HepG2 (cell line): Measurements from ENCODE around the gene VASN. TPM values are rescaled to one million over a fixed set of nuclear protein-coding genes. Genes with fewer than 3 reads are reported as not detected.

ENCODE experiments used
- ATAC-seq: fragments of 200-7000 bp; cut with Tn5 transposase; 3 replicates; pipeline ENCODE4 v1.9.1; 2020; ENCODE audit warnings: mild to moderate bottlenecking, moderate library complexity
- BruUV-seq: library from RNA; stranded (reverse); fragments of 400-500 nt; replicated peaks from 2 replicates; lab custom pipeline; 2021; lab: Mats Ljungman, UMichigan
- CTCF ChIA-PET: fragments of 300-600 bp; formaldehyde crosslinking; extraction: SDS; loops from one replicate; lab custom pipeline; 2021; ENCODE audit warnings: low total read pairs, inconsistent platforms, low intra/inter-chr PET ratio; lab: Yijun Ruan, JAX
- POLR2A ChIA-PET: fragments of 350-600 bp; sonication (Branson Sonifier 250); formaldehyde crosslinking; loops from one replicate; lab custom pipeline; 2020; ENCODE audit warnings: antibody characterized with exemption, inconsistent platforms; lab: Yijun Ruan, JAX
- DNase-seq: peaks from one replicate; pipeline ENCODE4 v3.0.0-alpha.2; 2015; ENCODE audit warnings: low spot score
- FAIRE-seq: peaks from 3 replicates; lab custom pipeline; 2011; peaks lifted over from hg19 to GRCh38; lab: Jason Lieb, UNC
- H2AFZ ChIP-seq: one replicate; pipeline ENCODE4 v1.6.1; 2011; ENCODE audit warnings: low read length, inconsistent platforms
- H3K27ac ChIP-seq: fragments of 300-600 bp; 3 replicates; pipeline ENCODE4 v1.8.0; 2011; ENCODE audit warnings: mixed run types, mild to moderate bottlenecking, mixed read lengths, low read length, inconsistent platforms; ENCODE audit not compliant: insufficient read depth; ENCODE audit errors: extremely low read length
- H3K27me3 ChIP-seq, 2 experiments: fragments of 200-600 bp in 1 of 2; 2 replicates in 1 of 2; 3 replicates in 1 of 2; pipeline versions ENCODE4 v1.6.0 to v1.8.0; 2011; ENCODE audit warnings: low read length in 2 of 2, mild to moderate bottlenecking in 2 of 2, moderate library complexity in 2 of 2, inconsistent platforms in 1 of 2; ENCODE audit not compliant: insufficient read depth in 2 of 2, control insufficient read depth in 1 of 2
- H3K36me3 ChIP-seq, 2 experiments: fragments of 200-600 bp in 1 of 2; replicated peaks in 1 of 2; 2 replicates in 1 of 2; 3 replicates in 1 of 2; pipeline versions ENCODE4 v1.5.1 to v1.8.0; 2011; ENCODE audit warnings: low read length in 2 of 2, inconsistent platforms in 1 of 2; ENCODE audit not compliant: insufficient read depth in 2 of 2, control insufficient read depth in 1 of 2
- H3K4me1 ChIP-seq: 2 replicates; pipeline ENCODE4 v1.5.1; 2012; ENCODE audit warnings: low read length, inconsistent platforms; ENCODE audit not compliant: insufficient read depth
- H3K4me2 ChIP-seq: 2 replicates; pipeline ENCODE4 v1.6.0; 2011; ENCODE audit warnings: low read depth, low read length, inconsistent platforms
- H3K4me3 ChIP-seq, 3 experiments: fragments of 200-600 bp in 1 of 3; sonication (generic), shearing (Covaris generic) in 1 of 3; replicated peaks in 1 of 3; 2 replicates each; pipeline ENCODE4 v1.5.1; 2011 to 2016; ENCODE audit warnings: low read length in 3 of 3, inconsistent platforms in 2 of 3, low read depth in 2 of 3, mild to moderate bottlenecking in 2 of 3, control low read depth in 1 of 3, mixed read lengths in 1 of 3; ENCODE audit not compliant: insufficient read depth in 1 of 3
- H3K79me2 ChIP-seq: one replicate; pipeline ENCODE4 v1.6.1; 2011; ENCODE audit warnings: low read length, inconsistent platforms; ENCODE audit not compliant: insufficient read depth
- H3K9ac ChIP-seq: 2 replicates; pipeline ENCODE4 v1.6.0; 2011; ENCODE audit warnings: mild to moderate bottlenecking, low read depth, low read length, inconsistent platforms; ENCODE audit not compliant: insufficient read depth
- H3K9me3 ChIP-seq: 2 replicates; pipeline ENCODE4 v1.5.1; 2012; ENCODE audit warnings: mild to moderate bottlenecking, low read length
- H4K20me1 ChIP-seq: 2 replicates; pipeline ENCODE4 v1.6.0; 2011; ENCODE audit warnings: inconsistent platforms, mild to moderate bottlenecking, low read length, moderate library complexity; ENCODE audit not compliant: insufficient read depth
- KMT2B ChIP-seq: IDR thresholded peaks from 2 replicates; pipeline ENCODE4 v1.6.1; 2016; ENCODE audit warnings: missing genetic modification reagents, missing compliant biosample characterization
- YY1 ChIP-seq: IDR thresholded peaks from 2 replicates; pipeline ENCODE4 v1.6.1; 2011; ENCODE audit warnings: low read length, low read depth, moderate library complexity, mild to moderate bottlenecking; ENCODE audit not compliant: insufficient read depth, insufficient replicate concordance
- ZC3H4 ChIP-seq: sonication (generic); formaldehyde crosslinking; IDR thresholded peaks from 2 replicates; pipeline ENCODE4 v1.4.0; 2020; ENCODE audit warnings: missing genetic modification reagents, borderline replicate concordance
- ZNF280B ChIP-seq: sonication (generic); formaldehyde crosslinking; IDR thresholded peaks from 2 replicates; pipeline ENCODE4 v1.5.0; 2020; ENCODE audit warnings: missing genetic modification reagents, mild to moderate bottlenecking, borderline replicate concordance
- ZNF572 ChIP-seq: sonication (generic); formaldehyde crosslinking; IDR thresholded peaks from 2 replicates; pipeline ENCODE4 v1.5.1; 2020; ENCODE audit warnings: mild to moderate bottlenecking, missing genetic modification reagents
- WGBS: methylation state at CpG from one replicate; pipeline ENCODE4 v1.1.6; 2017; ENCODE audit warnings: low lambda C conversion rate; 5-methylcytosine and 5-hydroxymethylcytosine counted together
- in situ Hi-C: cut with HindIII; loops from 2 replicates; pipeline ENCODE4 v1.10.0; 2017; ENCODE audit warnings: low pct_unique_long_range_greater_than_20kb; ENCODE audit not compliant: extremely low pct_ligation_motif_present
- intact Hi-C: fragments of 100-400 bp; cut with micrococcal nuclease; formaldehyde crosslinking; loops from one replicate; pipeline ENCODE4 v1.10.0; 2022; ENCODE audit not compliant: unreplicated experiment
- polyA plus RNA-seq, 8 experiments: library from polyadenylated mRNA; depleted of rRNA in 3 of 8; stranded (reverse) in 7 of 8; unstranded in 1 of 8; fragments of >200 nt; fragmentation: Illumina TruSeq in 4 of 8; extraction: Trizol in 4 of 8; gene quantifications; 2 replicates each; pipeline versions ENCODE4 v1.2.1 to v1.2.3, GENCODE V29; 2011 to 2016; ENCODE audit warnings: low read depth in 4 of 8, missing spikeins in 1 of 8, mixed read lengths in 1 of 8; ENCODE audit not compliant: insufficient read depth in 1 of 8
- total RNA-seq, 5 experiments: library from RNA; depleted of rRNA; stranded (reverse); fragments of >200 nt; fragmentation: Illumina TruSeq; extraction: Trizol; gene quantifications; 2 replicates each; pipeline ENCODE4 v1.2.3, GENCODE V29; 2016; ENCODE audit warnings: low read depth in 1 of 5

The VASN gene
- total and polyA plus RNA-seq, 2 of the 13 experiments (the other 11 are each of a cell fraction or from before 2014, with no cell fraction given), result 8.4 to 18.2 TPM

DNA sequence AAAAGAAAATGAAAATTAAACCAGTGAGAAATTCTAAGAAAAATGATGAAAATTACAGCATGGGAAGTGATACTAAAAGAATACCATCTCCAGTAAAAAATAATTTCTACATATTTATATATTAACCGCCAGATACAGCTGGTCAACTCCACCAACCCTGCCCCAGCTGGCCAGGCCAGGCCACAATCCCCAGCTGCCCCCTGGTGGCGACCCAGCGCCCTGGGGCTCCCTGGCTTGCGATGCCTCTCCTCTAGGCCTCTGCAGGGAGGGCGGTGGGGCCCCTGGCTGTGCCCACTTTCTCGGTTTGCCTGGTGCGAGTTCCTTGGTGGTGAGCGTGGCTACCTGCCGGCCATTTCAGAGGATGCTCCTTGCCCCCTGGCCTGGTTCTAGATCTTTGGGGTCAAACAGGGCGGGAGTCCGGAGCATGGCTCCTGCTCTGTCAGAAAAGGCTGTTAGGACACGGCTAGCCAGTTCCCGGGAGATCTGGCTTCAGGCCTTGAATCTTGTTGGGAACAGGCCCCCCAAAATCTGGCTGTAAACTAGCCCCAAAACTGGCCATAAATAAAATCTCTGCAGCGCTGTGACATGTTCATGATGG lies 41.3 kb upstream of the VASN start (continued):
- TF ChIP-seq ZNF572, result 0 out of 2 replicates have a peak, but pooled peaks have one; percentile 28
- TF ChIP-seq, all 625 proteins: peak for 45

DNA sequence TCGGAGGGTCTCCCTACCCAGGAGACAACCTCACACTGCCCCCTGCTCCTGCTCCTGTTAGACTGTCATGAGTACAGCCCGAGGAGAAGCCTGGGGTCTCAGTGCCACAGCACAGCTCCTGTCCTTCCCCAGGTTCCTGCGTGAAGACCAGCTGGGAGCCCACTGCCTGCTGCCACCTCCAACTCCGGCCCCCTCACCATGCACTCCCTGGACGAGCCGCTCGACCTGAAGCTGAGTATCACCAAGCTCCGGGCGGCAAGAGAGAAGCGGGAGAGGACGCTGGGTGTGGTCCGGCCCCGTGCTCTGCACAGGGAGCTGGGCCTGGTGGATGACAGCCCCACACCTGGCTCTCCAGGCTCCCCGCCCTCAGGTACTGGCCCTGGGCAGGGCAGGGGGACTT lies 39.6 kb upstream of the VASN start:
- CTCF ChIA-PET, result interaction anchor here (1.6 to 3.4 kb wide), 2 partner anchors 78 to 132 kb away, joined by 4 to 17 read pairs; no protein-coding TSS in a partner anchor
- intact Hi-C loops (no loop called here), in situ Hi-C loops (no loop called here)
- Histone ChIP-seq H3K9ac (no peak overlapping the region), H3K4me1 (peaks cover 21% of the 10 kb centered on the region), H3K4me2 (no peak overlapping the region), H3K27me3 (no peaks in the 10 kb centered on the region), H3K9me3 (no peaks in the 10 kb centered on the region), H3K79me2 (no peaks in the 10 kb centered on the region), H3K27ac (no peak overlapping the region), H4K20me1 (no peaks in the 10 kb centered on the region), H3K36me3 (no peaks in the 10 kb centered on the region), H3K4me3 (no peak overlapping the region), H2AFZ (no peak overlapping the region)
- BruUV-seq, result no TSS peak
- 66% methylated on average over 5 of the region's 14 CpGs for WGBS
- TF ChIP-seq KMT2B (CRISPR knock-in tag) (no peak), ZNF280B (no peak), ZC3H4 (CRISPR knock-in tag) (no peak), YY1 (no peak)
- POLR2A ChIA-PET, result no interaction called here
- DNase-seq (no peak), ATAC-seq (no peak), FAIRE-seq (no peak)
